Spinal cord (tissue), 10 donors: ENCODE results near the gene ERICH6. TPM values are rescaled to one million over a fixed set of nuclear protein-coding genes. Genes with fewer than 3 reads are reported as not detected.
"Not testable (repeated sequence)": the region's sequence is repeated elsewhere in the genome, so short reads cannot be mapped to it uniquely, and the experiment has no call there.

Source experiments
- DNase-seq, 6 donors: peaks; one replicate each; pipeline versions ENCODE4 v3.0.0 to v3.0.0-alpha.2; 2013 to 2015; ENCODE audit warnings: low spot score in 6 of 6, low read depth in 4 of 6
- H3K27ac ChIP-seq: one replicate; pipeline ENCODE4 v1.5.1; 2013; ENCODE audit warnings: low read depth, low read length, control low read depth
- H3K27me3 ChIP-seq: one replicate; pipeline ENCODE4 v1.6.1; 2013; ENCODE audit warnings: low read length; ENCODE audit not compliant: control insufficient read depth, insufficient read depth
- H3K36me3 ChIP-seq: one replicate; pipeline ENCODE4 v1.6.1; 2013; ENCODE audit warnings: low read length; ENCODE audit not compliant: control insufficient read depth, insufficient read depth
- H3K4me1 ChIP-seq: one replicate; pipeline ENCODE4 v1.6.1; 2013; ENCODE audit warnings: low read length; ENCODE audit not compliant: control insufficient read depth, insufficient read depth
- H3K4me3 ChIP-seq: one replicate; pipeline ENCODE4 v1.5.1; 2013; ENCODE audit warnings: low read depth, low read length, control low read depth
- H3K9me3 ChIP-seq: one replicate; pipeline ENCODE4 v1.6.1; 2013; ENCODE audit warnings: low read length; ENCODE audit not compliant: control insufficient read depth, insufficient read depth
- WGBS: methylation state at CpG from one replicate; pipeline ENCODE4 v1.1.5; 2013; ENCODE audit warnings: missing lambda C conversion rate; ENCODE audit not compliant: insufficient coverage; 5-methylcytosine and 5-hydroxymethylcytosine counted together
- polyA plus RNA-seq, 2 donors: library from polyadenylated mRNA; unstranded; fragments of 120-200 nt; gene quantifications; one replicate each; pipeline ENCODE4 v1.2.1, GENCODE V29; 2013; ENCODE audit not compliant: insufficient read length in 2 of 2
- total RNA-seq, 2 donors: library from RNA; depleted of rRNA in 1 of 2; stranded (reverse); fragments of 120-200 nt in 1 of 2; fragments of >200 nt in 1 of 2; gene quantifications; one replicate each; pipeline versions ENCODE4 v1.2.3 to v1.2.4, GENCODE V29; 2013 to 2014
- donor health status: healthy.

The ERICH6 gene
- total and polyA plus RNA-seq, 4 donors, result 0.33 to 0.93 (median 0.64) TPM

GRCh38 chr3:150623945-150624344 lies 79.8 kb downstream of the ERICH6 start:
- peaks cover 7% of the 10 kb centered on the region for H3K36me3 ChIP-seq
- no peak overlapping the region for H3K27ac ChIP-seq
- H3K27me3 ChIP-seq, result no peaks in the 10 kb centered on the region
- no CpG with 5 or more reads among the region's 1 CpG for WGBS
- H3K4me1 ChIP-seq, result peaks cover 5% of the 10 kb centered on the region
- DNase-seq, result peak in 1 of 6 donors; percentile 52
- H3K4me3 ChIP-seq, result no peak overlapping the region
- no peaks in the 10 kb centered on the region for H3K9me3 ChIP-seq

- DNase-seq, H3K27ac ChIP-seq, H3K9me3 ChIP-seq, H3K36me3 ChIP-seq, H3K4me3 ChIP-seq, H3K4me1 ChIP-seq, H3K27me3 ChIP-seq: not testable (repeated sequence)
Measured at GRCh38 chr3:150622955-150623354, 80.8 kb downstream of the ERICH6 start.

- H3K4me1 ChIP-seq, result no peaks in the 10 kb centered on the region
- H3K4me3 ChIP-seq, result no peak overlapping the region
- WGBS, result 100% methylated on average over 1 of the region's 7 CpGs
- no peaks in the 10 kb centered on the region for H3K27me3 ChIP-seq
- DNase-seq, result no peak
- no peak overlapping the region for H3K27ac ChIP-seq
- H3K36me3 ChIP-seq, result no peaks in the 10 kb centered on the region
- H3K9me3 ChIP-seq, result no peaks in the 10 kb centered on the region
Measured at GRCh38 chr3:150620002-150620689, 83.6 kb downstream of the ERICH6 start.

GRCh38 chr3:150613709-150614480 lies 89.8 kb downstream of the ERICH6 start:
- Histone ChIP-seq H3K9me3 (no peaks in the 10 kb centered on the region), H3K27ac (no peak overlapping the region), H3K4me3 (no peak overlapping the region), H3K4me1 (peaks cover 4% of the 10 kb centered on the region), H3K27me3 (no peaks in the 10 kb centered on the region), H3K36me3 (peaks cover 8% of the 10 kb centered on the region)
- WGBS, result no CpG with 5 or more reads among the region's 2 CpGs
- DNase-seq, result no peak

- no peak for DNase-seq
- no CpG with 5 or more reads among the region's 2 CpGs for WGBS
- H3K9me3 ChIP-seq, result no peaks in the 10 kb centered on the region
- H3K27me3 ChIP-seq, result no peaks in the 10 kb centered on the region
- H3K4me1 ChIP-seq, result peaks cover 4% of the 10 kb centered on the region
- H3K4me3 ChIP-seq, result no peak overlapping the region
- no peak overlapping the region for H3K27ac ChIP-seq
- peaks cover 8% of the 10 kb centered on the region for H3K36me3 ChIP-seq
Measured at GRCh38 chr3:150613034-150613433, 90.7 kb downstream of the ERICH6 start.

- no CpG with 5 or more reads among the region's 1 CpG for WGBS
Measured at GRCh38 chr3:150612494-150612893, 91.2 kb downstream of the ERICH6 start.

GRCh38 chr3:150611666-150612065 lies 92.1 kb downstream of the ERICH6 start:
- Histone ChIP-seq H3K4me3 (no peak overlapping the region), H3K36me3 (peaks cover 8% of the 10 kb centered on the region), H3K27ac (no peak overlapping the region), H3K9me3 (no peaks in the 10 kb centered on the region), H3K4me1 (peaks cover 4% of the 10 kb centered on the region), H3K27me3 (no peaks in the 10 kb centered on the region)
- WGBS, result 98% methylated on average over 34 of the region's 34 CpGs
- DNase-seq, result no peak

More at GRCh38 chr3:150612494-150612893, 91.2 kb downstream of the ERICH6 start:
- DNase-seq, result no peak
- Histone ChIP-seq H3K27me3 (no peaks in the 10 kb centered on the region), H3K9me3 (no peaks in the 10 kb centered on the region), H3K27ac (no peak overlapping the region), H3K36me3 (peaks cover 8% of the 10 kb centered on the region), H3K4me1 (peaks cover 4% of the 10 kb centered on the region), H3K4me3 (no peak overlapping the region)

- Histone ChIP-seq H3K36me3 (peaks cover 8% of the 10 kb centered on the region), H3K9me3 (no peaks in the 10 kb centered on the region), H3K4me1 (peaks cover 7% of the 10 kb centered on the region), H3K27ac (no peak overlapping the region), H3K4me3 (no peak overlapping the region), H3K27me3 (no peaks in the 10 kb centered on the region)
- no CpG with 5 or more reads among the region's 1 CpG for WGBS
- DNase-seq, result no peak
Measured at GRCh38 chr3:150610785-150611184, 92.9 kb downstream of the ERICH6 start.

GRCh38 chr3:150609988-150610387 lies 93.7 kb downstream of the ERICH6 start:
- H3K27me3 ChIP-seq, result no peaks in the 10 kb centered on the region
- WGBS, result no CpG with 5 or more reads among the region's 1 CpG
- H3K36me3 ChIP-seq, result peaks cover 8% of the 10 kb centered on the region
- no peak overlapping the region for H3K27ac ChIP-seq
- DNase-seq, result no peak
- peaks cover 7% of the 10 kb centered on the region for H3K4me1 ChIP-seq
- no peaks in the 10 kb centered on the region for H3K9me3 ChIP-seq
- no peak overlapping the region for H3K4me3 ChIP-seq
